IPS DF 6.9 (cell line): Measurements from ENCODE around the gene NTRK3.
A peak's percentile ranks its signal among the peaks of the same experiment; 100 is the strongest.
"Not testable (repeated sequence)": the region's sequence is repeated elsewhere in the genome, so short reads cannot be mapped to it uniquely, and the experiment has no call there.

ENCODE experiments used
- DNase-seq: peaks from one replicate; pipeline ENCODE4 v3.0.0-alpha.2; 2013; ENCODE audit warnings: low read depth, low spot score
- H3K27ac ChIP-seq: one replicate; pipeline ENCODE4 v1.5.1; 2013; ENCODE audit warnings: low read length, control low read depth
- H3K27me3 ChIP-seq: 2 replicates; pipeline ENCODE4 v1.6.1; 2013; ENCODE audit warnings: mild to moderate bottlenecking, low read length; ENCODE audit not compliant: control insufficient read depth, insufficient read depth
- H3K36me3 ChIP-seq: 2 replicates; pipeline ENCODE4 v1.6.1; 2013; ENCODE audit warnings: low read length; ENCODE audit not compliant: control insufficient read depth, insufficient read depth
- H3K4me1 ChIP-seq: 2 replicates; pipeline ENCODE4 v1.6.1; 2013; ENCODE audit warnings: low read length; ENCODE audit not compliant: control insufficient read depth, insufficient read depth
- H3K4me3 ChIP-seq: 2 replicates; pipeline ENCODE4 v1.5.1; 2013; ENCODE audit warnings: mild to moderate bottlenecking, low read length
- H3K9me3 ChIP-seq: 2 replicates; pipeline ENCODE4 v1.6.1; 2013; ENCODE audit warnings: low read length, inconsistent platforms; ENCODE audit not compliant: control insufficient read depth, insufficient read depth
- WGBS: extraction: QIAGEN DNeasy Blood & Tissue Kit; methylation state at CpG from one replicate; pipeline ENCODE4 v1.1.7; 2013; ENCODE audit warnings: mixed read lengths, missing lambda C conversion rate; ENCODE audit not compliant: insufficient read length, insufficient coverage; 5-methylcytosine and 5-hydroxymethylcytosine counted together

The NTRK3 gene

DNA sequence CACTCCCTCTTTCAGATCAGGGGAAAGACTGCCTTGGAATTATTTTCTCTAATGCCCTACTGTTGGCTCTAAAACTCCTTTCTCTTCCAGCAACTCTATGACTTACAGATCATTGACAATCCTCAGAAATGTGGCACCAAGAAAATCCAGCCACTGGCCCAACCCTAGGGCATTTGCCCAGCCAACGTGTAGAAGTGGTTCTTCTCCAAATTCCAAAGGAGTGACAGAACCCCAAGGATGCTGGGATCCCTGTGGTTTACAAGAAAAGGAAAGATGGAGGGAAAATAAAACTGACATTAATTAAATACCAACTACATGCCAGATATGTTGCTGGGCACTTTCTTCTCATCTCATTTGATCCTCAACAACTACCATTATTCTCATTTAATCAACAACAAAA is 216.0 kb downstream of the NTRK3 start:
- no CpG with 5 or more reads among the region's 1 CpG for WGBS
- Histone ChIP-seq H3K27me3 (no peaks in the 10 kb centered on the region), H3K27ac (no peak overlapping the region), H3K4me3 (no peak overlapping the region), H3K9me3 (no peaks in the 10 kb centered on the region), H3K4me1 (peaks cover 3% of the 10 kb centered on the region; the same call in 1 of the 2 replicates), H3K36me3 (no peaks in the 10 kb centered on the region)
- no peak for DNase-seq

DNA sequence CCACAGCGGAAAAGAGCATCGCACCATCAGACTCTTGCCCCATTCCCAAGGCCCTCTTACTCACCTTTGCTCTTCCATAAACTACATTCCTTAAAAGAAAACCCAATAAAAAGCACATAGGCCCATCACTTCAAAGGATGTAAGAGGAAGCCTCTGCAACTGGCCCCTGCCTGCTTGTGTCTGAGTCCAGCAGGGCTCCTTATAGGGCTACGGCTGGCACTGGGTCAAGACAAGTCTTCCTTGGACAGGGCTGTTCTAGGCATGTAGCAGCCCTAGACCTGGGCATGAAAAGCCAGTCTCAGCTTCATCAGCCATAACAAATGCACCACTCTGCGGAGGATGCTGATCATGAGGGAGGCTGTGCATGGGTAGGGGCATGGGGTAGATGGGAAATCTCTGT is 218.3 kb downstream of the NTRK3 start:
- H3K36me3 ChIP-seq, result no peaks in the 10 kb centered on the region
- H3K27ac ChIP-seq, result no peak overlapping the region
- H3K4me3 ChIP-seq, result no peak overlapping the region
- no peaks in the 10 kb centered on the region for H3K27me3 ChIP-seq
- peaks cover 4% of the 10 kb centered on the region; the same call in 1 of the 2 replicates for H3K4me1 ChIP-seq
- no CpG with 5 or more reads among the region's 4 CpGs for WGBS
- DNase-seq, result no peak
- no peaks in the 10 kb centered on the region for H3K9me3 ChIP-seq

DNA sequence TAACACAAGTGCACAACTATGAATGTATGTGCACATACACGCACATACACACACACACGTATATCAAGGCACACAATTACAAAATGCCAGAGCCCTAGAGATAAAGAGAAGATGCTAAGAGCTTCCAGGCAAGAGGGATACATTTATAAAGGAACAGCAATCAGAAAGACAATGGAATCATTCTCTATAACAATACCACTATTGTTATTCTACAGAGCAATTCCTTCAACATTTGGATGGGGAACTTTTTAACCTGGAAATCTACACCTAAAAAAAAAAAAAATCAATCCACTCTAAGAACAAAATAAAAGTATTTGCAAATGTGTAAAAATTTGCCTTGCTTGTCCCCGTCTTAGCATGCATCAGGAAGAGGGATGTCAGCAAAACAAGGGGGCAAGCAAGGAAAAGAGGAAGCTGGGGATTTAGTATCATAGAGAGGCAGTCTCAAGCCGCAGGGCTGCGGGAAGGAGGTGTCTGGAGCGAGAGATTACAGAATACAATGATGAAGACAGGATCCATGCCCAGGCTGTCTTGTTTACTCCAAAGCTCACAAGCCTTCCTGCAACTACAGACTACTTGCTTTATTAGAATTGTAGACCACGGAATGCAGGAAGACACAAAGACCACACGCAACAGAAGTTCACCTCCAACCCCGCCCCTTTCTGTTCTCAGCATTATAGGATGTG is 220.2 kb downstream of the NTRK3 start:
- DNase-seq, result no peak
- peak overlapping the region; percentile 11 for H3K27ac ChIP-seq
- H3K27me3 ChIP-seq, result no peaks in the 10 kb centered on the region
- no peaks in the 10 kb centered on the region for H3K36me3 ChIP-seq
- no peaks in the 10 kb centered on the region for H3K9me3 ChIP-seq
- peaks cover 4% of the 10 kb centered on the region; the same call in 1 of the 2 replicates for H3K4me1 ChIP-seq
- H3K4me3 ChIP-seq, result no peak overlapping the region
- no CpG with 5 or more reads among the region's 9 CpGs for WGBS

DNA sequence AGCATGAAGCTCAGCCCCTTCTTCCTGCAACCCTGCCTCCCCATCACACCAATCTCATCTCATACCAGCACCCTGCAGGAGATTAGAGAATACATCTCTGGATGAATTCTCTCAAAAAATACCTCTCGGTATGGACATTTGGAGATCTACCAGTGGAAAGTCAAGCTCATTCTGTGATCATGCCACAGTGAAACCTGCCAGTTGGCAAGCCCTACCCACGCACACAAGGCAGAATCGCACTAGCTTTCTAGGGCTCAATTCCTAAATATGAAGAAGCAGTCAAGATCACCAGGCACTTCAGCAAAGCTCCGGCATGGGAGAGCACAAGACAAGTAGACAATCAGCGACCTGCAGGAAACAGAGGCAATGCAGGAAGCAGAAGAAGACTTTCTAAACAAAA is 221.2 kb downstream of the NTRK3 start:
- no peaks in the 10 kb centered on the region for H3K27me3 ChIP-seq
- H3K36me3 ChIP-seq, result no peaks in the 10 kb centered on the region
- no peak for DNase-seq
- no CpG with 5 or more reads among the region's 5 CpGs for WGBS
- H3K4me3 ChIP-seq, result no peak overlapping the region
- H3K9me3 ChIP-seq, result no peaks in the 10 kb centered on the region
- no peak overlapping the region for H3K27ac ChIP-seq
- peaks cover 4% of the 10 kb centered on the region; the same call in 1 of the 2 replicates for H3K4me1 ChIP-seq

DNA sequence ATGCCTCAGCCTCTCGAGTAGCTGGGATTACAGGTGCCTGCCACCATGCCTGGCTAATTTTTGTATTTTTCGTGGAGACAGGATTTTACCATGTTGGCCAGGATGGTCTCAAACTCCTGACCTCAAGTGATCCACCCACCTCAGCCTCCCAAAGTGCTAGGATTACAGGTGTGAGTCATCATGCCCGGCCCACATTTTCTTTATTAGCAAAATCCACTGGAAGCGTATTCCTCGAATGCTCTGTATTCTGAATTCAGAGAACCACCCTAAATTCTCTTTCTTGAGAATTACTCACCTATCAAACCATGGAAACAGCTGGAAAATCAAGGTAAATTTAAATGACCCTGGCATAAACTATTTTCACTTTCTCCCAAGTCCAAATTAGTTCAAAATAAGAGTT is 223.1 kb downstream of the NTRK3 start:
- WGBS, result no CpG with 5 or more reads among the region's 5 CpGs
- H3K4me3 ChIP-seq, H3K9me3 ChIP-seq, DNase-seq, H3K36me3 ChIP-seq, H3K27ac ChIP-seq, H3K27me3 ChIP-seq, H3K4me1 ChIP-seq: not testable (repeated sequence)

DNA sequence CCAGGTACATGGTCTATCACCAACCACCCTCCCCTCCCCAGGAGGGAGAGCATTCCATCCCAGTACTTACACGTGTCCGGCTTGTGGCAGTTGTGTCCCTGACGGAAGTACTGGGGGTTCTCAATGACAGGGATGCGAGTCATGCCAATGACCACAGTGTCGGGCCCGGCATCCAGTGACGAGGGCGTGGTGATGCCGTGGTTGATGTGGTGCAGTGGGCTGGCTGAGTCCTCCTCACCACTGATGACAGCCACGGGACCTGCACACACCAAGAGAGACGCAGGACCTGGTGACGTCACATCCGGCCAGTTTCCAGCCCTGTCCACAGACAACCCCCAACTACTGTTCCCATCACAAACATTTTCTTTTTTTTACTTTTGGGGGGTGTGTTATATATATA is 223.8 kb downstream of the NTRK3 start:
- peaks cover 5% of the 10 kb centered on the region; the same call in 1 of the 2 replicates for H3K4me1 ChIP-seq
- no CpG with 5 or more reads among the region's 13 CpGs for WGBS
- no peaks in the 10 kb centered on the region for H3K36me3 ChIP-seq
- no peaks in the 10 kb centered on the region for H3K9me3 ChIP-seq
- no peak overlapping the region for H3K27ac ChIP-seq
- no peak for DNase-seq
- no peak overlapping the region for H3K4me3 ChIP-seq
- H3K27me3 ChIP-seq, result no peaks in the 10 kb centered on the region

DNA sequence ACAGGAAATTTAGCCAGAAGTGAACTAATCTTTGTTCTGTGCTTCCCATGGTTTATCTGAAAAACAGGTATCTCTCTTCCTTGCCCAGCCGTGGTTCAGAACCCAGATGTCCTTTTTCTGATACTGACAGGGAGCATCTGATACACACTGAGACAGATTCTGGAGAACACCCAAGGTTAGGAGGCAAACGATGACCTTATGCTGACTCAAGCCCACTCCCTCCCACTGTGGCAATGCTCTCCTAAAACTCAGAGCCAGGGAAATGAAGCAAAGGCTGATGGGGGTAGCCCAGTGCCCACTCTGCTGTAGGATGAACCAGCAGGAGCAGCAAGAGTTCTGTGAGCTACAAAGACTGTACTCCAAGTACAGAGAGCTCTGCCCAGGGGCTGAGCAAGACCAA is 225.1 kb downstream of the NTRK3 start:
- peaks cover 2% of the 10 kb centered on the region; the same call in 1 of the 2 replicates for H3K4me1 ChIP-seq
- H3K27ac ChIP-seq, result no peak overlapping the region
- H3K27me3 ChIP-seq, result no peaks in the 10 kb centered on the region
- no peak for DNase-seq
- WGBS, result no CpG with 5 or more reads among the region's 2 CpGs
- no peaks in the 10 kb centered on the region for H3K9me3 ChIP-seq
- H3K36me3 ChIP-seq, result no peaks in the 10 kb centered on the region
- no peak overlapping the region for H3K4me3 ChIP-seq

DNA sequence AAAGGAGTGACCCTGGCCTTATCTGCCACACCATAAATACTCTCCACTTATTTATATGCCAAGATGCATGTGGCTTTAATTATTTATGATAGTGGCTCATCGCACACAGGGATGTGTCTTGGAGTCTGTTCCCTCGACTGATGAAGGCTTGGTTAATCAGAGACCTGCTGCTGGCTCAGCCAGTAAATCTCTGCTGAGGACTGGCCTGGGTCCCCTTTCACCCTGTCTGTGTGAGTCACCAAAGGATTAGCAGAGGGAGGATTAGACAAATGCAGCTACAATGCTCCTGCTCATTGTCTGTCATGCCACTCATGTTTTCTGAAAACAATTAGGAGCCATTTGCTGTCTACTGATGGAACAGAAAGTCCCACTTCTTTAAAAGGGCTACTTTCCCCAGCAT is 226.8 kb downstream of the NTRK3 start:
- DNase-seq, result no peak
- no peak overlapping the region for H3K4me3 ChIP-seq
- WGBS, result no CpG with 5 or more reads among the region's 2 CpGs
- no peaks in the 10 kb centered on the region for H3K36me3 ChIP-seq
- 0 out of 2 replicates have a peak, but pooled peaks cover 1% of the 10 kb centered on the region for H3K4me1 ChIP-seq
- H3K27me3 ChIP-seq, result no peaks in the 10 kb centered on the region
- no peak overlapping the region for H3K27ac ChIP-seq
- no peaks in the 10 kb centered on the region for H3K9me3 ChIP-seq

DNA sequence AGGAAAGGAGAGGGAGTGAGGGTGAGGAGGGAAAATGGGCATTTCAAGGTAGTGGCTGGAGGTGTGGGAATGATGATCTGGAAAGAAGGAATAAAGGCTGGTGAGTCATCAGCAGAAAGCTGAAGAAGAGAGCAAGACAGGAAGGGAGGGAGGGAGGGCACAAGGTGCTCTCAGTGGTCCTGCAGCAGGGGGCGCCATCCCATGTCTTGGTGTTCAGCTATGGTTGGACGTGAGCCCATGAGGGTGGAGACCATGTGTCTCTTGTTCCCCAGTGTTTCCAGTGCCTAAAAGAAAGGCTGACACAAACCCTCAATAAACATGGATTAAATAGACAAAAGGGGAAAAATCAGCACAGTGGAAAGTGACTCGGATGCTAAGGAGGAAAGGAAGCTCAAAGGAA is 228.5 kb downstream of the NTRK3 start:
- Histone ChIP-seq H3K4me3 (no peak overlapping the region), H3K27ac (no peak overlapping the region), H3K36me3 (no peaks in the 10 kb centered on the region), H3K27me3 (no peaks in the 10 kb centered on the region), H3K4me1 (0 out of 2 replicates have a peak, but pooled peaks cover 1% of the 10 kb centered on the region), H3K9me3 (no peaks in the 10 kb centered on the region)
- no CpG with 5 or more reads among the region's 3 CpGs for WGBS
- no peak for DNase-seq

DNA sequence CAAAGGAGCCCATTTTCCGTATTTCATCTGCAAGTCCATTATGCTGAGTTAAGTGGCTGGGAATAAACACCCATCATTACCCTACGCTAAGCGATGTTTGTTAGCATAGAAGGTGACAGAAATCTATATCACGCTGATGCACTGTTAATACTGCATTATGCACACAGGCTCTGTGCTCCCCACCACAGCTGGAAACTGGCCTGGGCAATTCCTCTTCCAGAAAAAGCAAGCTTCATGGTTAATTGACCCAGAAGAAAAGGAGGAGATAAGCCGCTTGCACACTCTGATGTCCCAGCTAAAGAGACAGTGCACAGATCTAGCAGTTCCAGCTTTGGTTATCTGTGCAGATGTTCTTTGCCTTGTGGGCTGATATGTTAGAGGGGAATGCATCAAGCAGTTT is 232.6 kb downstream of the NTRK3 start:
- Histone ChIP-seq H3K9me3 (no peaks in the 10 kb centered on the region), H3K27ac (no peak overlapping the region), H3K4me3 (no peak overlapping the region), H3K4me1 (no peaks in the 10 kb centered on the region), H3K36me3 (no peaks in the 10 kb centered on the region), H3K27me3 (no peaks in the 10 kb centered on the region)
- WGBS, result no CpG with 5 or more reads among the region's 5 CpGs
- no peak for DNase-seq

DNA sequence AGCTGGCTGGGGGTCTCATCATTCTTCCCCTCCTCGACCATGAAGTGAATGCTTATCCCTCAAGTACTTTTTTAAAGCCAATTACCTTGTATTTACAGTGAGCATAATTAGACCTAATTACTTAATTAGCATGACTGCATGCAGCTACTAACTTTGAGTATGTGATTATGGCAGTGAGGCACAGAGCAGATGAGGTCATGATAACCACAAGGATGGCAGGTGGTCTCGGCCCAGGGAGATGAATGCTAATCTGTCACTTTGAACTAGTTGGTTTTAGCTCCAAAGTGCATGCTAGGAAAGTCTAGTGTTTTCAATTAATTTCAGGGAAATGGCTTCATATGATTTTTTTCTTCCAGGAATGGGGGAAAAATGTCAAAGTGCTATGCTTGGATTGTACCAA is 233.8 kb downstream of the NTRK3 start:
- H3K4me1 ChIP-seq, result no peaks in the 10 kb centered on the region
- H3K27ac ChIP-seq, result no peak overlapping the region
- no peaks in the 10 kb centered on the region for H3K36me3 ChIP-seq
- H3K4me3 ChIP-seq, result no peak overlapping the region
- H3K9me3 ChIP-seq, result no peaks in the 10 kb centered on the region
- no peak for DNase-seq
- no peaks in the 10 kb centered on the region for H3K27me3 ChIP-seq
- no CpG with 5 or more reads among the region's 2 CpGs for WGBS
